Transverse colon (tissue), 4 donors: Measurements from ENCODE around the gene ABCC1. TPM values are rescaled to one million over a fixed set of nuclear protein-coding genes. Genes with fewer than 3 reads are reported as not detected.

Experiments
- DNase-seq: peaks from one replicate; pipeline ENCODE4 v3.0.0-alpha.2; 2019
- H3K27ac ChIP-seq, 4 donors: fragments of 200-600 bp; sonication (generic); 2 replicates each; pipeline ENCODE4 v1.5.1; 2016 to 2018; ENCODE audit warnings: inconsistent platforms in 4 of 4
- H3K27me3 ChIP-seq: fragments of 200-600 bp; sonication (generic); 2 replicates; pipeline ENCODE4 v1.5.1; 2017; ENCODE audit warnings: inconsistent platforms
- H3K36me3 ChIP-seq, 4 donors: fragments of 200-600 bp; sonication (generic); 2 replicates each; pipeline ENCODE4 v1.5.1; 2017 to 2019; ENCODE audit warnings: inconsistent platforms in 4 of 4
- H3K4me1 ChIP-seq, 4 donors: fragments of 200-600 bp; sonication (generic); 2 replicates each; pipeline ENCODE4 v1.5.1; 2017 to 2020; ENCODE audit warnings: inconsistent platforms in 4 of 4
- H3K4me3 ChIP-seq, 4 donors: fragments of 200-600 bp; sonication (generic); 1 replicate in 1 of 4; 2 replicates in 3 of 4; pipeline versions ENCODE4 v1.5.1 to v1.6.1; 2017 to 2019; ENCODE audit warnings: inconsistent platforms in 4 of 4
- H3K9me3 ChIP-seq, 2 donors: fragments of 200-600 bp; sonication (generic); 2 replicates each; pipeline ENCODE4 v1.5.1; 2017 to 2019; ENCODE audit warnings: inconsistent platforms in 2 of 2
- CTCF ChIP-seq, 5 experiments: fragments of 200-600 bp in 3 of 5; fragments of 450-650 bp in 2 of 5; sonication (generic) in 3 of 5; IDR thresholded peaks; 1 replicate in 2 of 5; 2 replicates in 3 of 5; pipeline ENCODE4 v1.5.1; 2016 to 2017; ENCODE audit warnings: antibody characterized with exemption in 5 of 5, inconsistent platforms in 3 of 5, mild to moderate bottlenecking in 2 of 5, moderate library complexity in 1 of 5
- EP300 ChIP-seq: sonication (generic); formaldehyde crosslinking; IDR thresholded peaks from one replicate; pipeline ENCODE4 v1.6.1; 2017; ENCODE audit warnings: antibody characterized with exemption, low read depth
- POLR2A ChIP-seq: fragments of 450-650 bp; IDR thresholded peaks from one replicate; pipeline ENCODE4 v1.6.1; 2016; ENCODE audit warnings: antibody characterized with exemption, mild to moderate bottlenecking, moderate library complexity
- POLR2AphosphoS5 ChIP-seq, 3 donors: sonication (generic); formaldehyde crosslinking; IDR thresholded peaks; one replicate each; pipeline ENCODE4 v1.6.1; 2016; ENCODE audit warnings: antibody characterized with exemption in 3 of 3
- WGBS, 2 donors: methylation state at CpG; one replicate each; pipeline ENCODE4 v1.1.5; 2018; ENCODE audit warnings: low coverage in 1 of 2; 5-methylcytosine and 5-hydroxymethylcytosine counted together
- in situ Hi-C, 4 donors: fragments of 200-750 bp; cut with MboI; loops; one replicate each; pipeline versions ENCODE4 v1.15.0 to v1.15.1; 2017; ENCODE audit warnings: low sequenced_read_pairs in 3 of 4, low pct_ligation_motif_present in 1 of 4, low pct_unique_long_range_greater_than_20kb in 1 of 4
- intact Hi-C: fragments of 100-400 bp; cut with DNase I; formaldehyde crosslinking; loops from one replicate; pipeline ENCODE4 v1.15.1; 2023; ENCODE audit warnings: low total_unique reads
- total RNA-seq, 4 donors: library from RNA; depleted of rRNA; stranded (reverse); fragments of >200 nt; gene quantifications; one replicate each; pipeline ENCODE4 v1.1.0, GENCODE V29; 2016

The ABCC1 gene
- total RNA-seq, 4 donors from 2014 or later = 17.1 to 67.3 (median 36.9) TPM

DNA sequence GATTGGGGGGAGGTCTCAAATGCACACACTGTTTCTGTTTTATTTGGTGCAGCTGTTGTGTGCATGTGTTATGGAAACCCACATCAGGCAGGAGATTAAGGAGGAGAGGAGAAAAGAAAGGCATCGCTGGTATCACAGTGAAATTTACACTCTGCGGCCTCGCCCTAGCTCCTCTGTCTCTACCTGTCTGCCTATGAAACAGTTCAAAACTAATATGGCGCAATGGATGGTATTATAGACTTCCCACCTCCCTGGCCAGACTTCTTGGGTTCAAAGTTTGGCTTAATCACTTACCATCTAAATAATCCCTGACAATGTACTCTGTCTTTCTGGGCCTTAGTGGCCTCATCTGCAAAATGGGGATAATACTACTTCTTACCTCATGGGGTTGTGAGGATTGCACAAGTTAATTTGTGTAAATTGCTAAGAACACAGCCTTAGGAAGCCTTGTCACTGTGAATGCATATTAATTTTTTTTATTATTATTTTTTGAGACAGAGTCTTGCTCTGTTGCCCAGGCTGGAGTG, 1.4 kb upstream of the ABCC1 start:
- intact Hi-C loops = no loop called here
- Histone ChIP-seq H3K27ac (peak overlapping the region; percentile 7 to 94 (median 52)), H3K4me3 (no peak overlapping the region), H3K4me1 (peaks cover 0 to 53% (median 31%) of the 10 kb centered on the region in 4 donors), H3K9me3 (no peaks in the 10 kb centered on the region), H3K27me3 (no peaks in the 10 kb centered on the region), H3K36me3 (no peaks in the 10 kb centered on the region)
- no peak for DNase-seq
- 52% methylated on average over 4 of the region's 4 CpGs; no CpG with 5 or more reads in 1 of the 2 donors for WGBS, 2 donors
- TF ChIP-seq POLR2A (no peak), POLR2AphosphoS5 (IDR thresholded peaks at IDR 0.05) (no peak), CTCF (IDR thresholded peaks at IDR 0.05) (no peak), EP300 (no peak)
- in situ Hi-C loops = no loop called here

DNA sequence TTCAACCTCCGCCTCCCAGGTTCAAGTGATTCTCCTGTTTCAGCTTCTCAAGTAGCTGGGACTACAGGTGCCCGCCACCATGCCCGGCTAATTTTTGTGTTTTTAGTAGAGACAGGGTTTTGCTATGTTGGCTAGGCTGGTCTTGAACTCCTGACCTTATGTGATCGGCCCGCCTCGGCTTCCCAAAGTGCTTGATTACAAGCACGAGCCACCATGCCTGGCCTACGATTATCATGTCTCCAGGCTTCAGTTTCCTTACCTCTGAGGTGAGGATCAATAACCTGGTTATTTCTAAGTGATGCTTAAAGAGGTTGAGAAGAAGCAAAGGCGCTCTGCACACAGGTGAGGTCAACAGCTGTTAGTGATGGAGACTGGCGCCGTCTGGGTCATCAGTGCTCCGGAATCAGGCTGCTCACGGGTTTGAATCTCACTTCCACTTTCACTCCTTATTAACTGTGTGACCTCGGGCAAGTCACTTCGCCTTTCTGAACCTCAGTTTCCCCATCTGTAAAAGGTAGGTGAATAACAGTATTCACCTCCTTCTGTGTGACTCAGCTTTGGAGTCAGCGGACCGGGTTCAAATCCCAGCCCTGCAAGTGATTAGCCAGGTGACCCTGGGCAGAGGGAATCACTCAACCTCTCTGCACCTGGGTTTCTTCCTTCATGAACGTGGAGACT, 745 bp upstream of the ABCC1 start:
- Histone ChIP-seq H3K9me3 (no peaks in the 10 kb centered on the region), H3K4me1 (peaks cover 0 to 53% (median 34%) of the 10 kb centered on the region in 4 donors), H3K27ac (peak overlapping the region; percentile 84 to 94 (median 90)), H3K36me3 (no peaks in the 10 kb centered on the region), H3K4me3 (peak overlapping the region; percentile 53 to 95 (median 84)), H3K27me3 (no peaks in the 10 kb centered on the region)
- TF ChIP-seq POLR2A (no peak), POLR2AphosphoS5 (IDR thresholded peaks at IDR 0.05) (no peak), CTCF (IDR thresholded peaks at IDR 0.05) (no peak), EP300 (no peak)
- 36 to 49% methylated on average over 4 to 18 of the region's 18 CpGs for WGBS, 2 donors
- in situ Hi-C loops (no loop called here), intact Hi-C loops (no loop called here)
- peak; percentile 47 for DNase-seq

- Histone ChIP-seq H3K4me1 (peaks cover 0 to 53% (median 34%) of the 10 kb centered on the region in 4 donors), H3K9me3 (no peaks in the 10 kb centered on the region), H3K27ac (peak overlapping the region; percentile 80 to 93 (median 88)), H3K36me3 (no peaks in the 10 kb centered on the region), H3K27me3 (no peaks in the 10 kb centered on the region), H3K4me3 (peak overlapping the region; percentile 73 to 95 (median 84))
- TF ChIP-seq POLR2AphosphoS5 (IDR thresholded peaks at IDR 0.05) = peak in 1 of 3 donors; percentile 14
- TF ChIP-seq CTCF (IDR thresholded peaks at IDR 0.05) = no peak
- peak; percentile 36 for DNase-seq
- intact Hi-C loops = loop anchor here (10.0 kb wide), 1 partner anchor 96 kb away; the partner anchor contains the start of gene MYH11
- WGBS, 2 donors = 0 to 1% methylated on average over 2 to 18 of the region's 18 CpGs
- in situ Hi-C loops = no loop called here
Measured at GRCh38 chr16:15950161-15950854, 892 bp downstream of the ABCC1 start.

DNA sequence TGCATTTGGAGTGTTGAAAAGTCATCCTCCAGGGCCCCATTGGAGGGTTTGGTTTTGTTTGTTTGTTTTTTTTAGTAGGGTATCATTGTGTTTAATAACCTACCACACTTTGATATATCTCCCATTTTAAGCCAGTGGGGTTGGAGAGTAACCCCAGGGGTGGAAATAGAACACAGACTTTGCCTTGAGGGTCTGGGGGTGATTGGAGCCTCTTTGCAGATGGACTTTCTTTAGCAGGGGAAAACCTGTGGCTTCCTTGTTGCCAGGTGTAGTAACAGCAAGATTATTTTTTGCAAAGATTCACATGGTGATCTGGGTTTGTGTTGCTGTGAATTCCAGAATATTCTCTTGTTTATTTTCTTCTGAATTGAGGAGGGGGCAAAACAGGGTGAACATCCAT, 1.5 kb downstream of the ABCC1 start:
- Histone ChIP-seq H3K9me3 (no peaks in the 10 kb centered on the region), H3K27ac (peak overlapping the region; percentile 80 to 93 (median 88)), H3K4me1 (peaks cover 0 to 53% (median 34%) of the 10 kb centered on the region in 4 donors), H3K36me3 (no peaks in the 10 kb centered on the region), H3K27me3 (no peaks in the 10 kb centered on the region), H3K4me3 (peak overlapping the region; percentile 73 to 95 (median 84))
- in situ Hi-C loops = no loop called here
- intact Hi-C loops = loop anchor here (10.0 kb wide), 1 partner anchor 96 kb away; the partner anchor contains the start of gene MYH11
- no peak for DNase-seq
- TF ChIP-seq EP300 = no peak
- no peak for TF ChIP-seq POLR2A
- TF ChIP-seq CTCF (IDR thresholded peaks at IDR 0.05) = no peak
- TF ChIP-seq POLR2AphosphoS5 (IDR thresholded peaks at IDR 0.05) = no peak
